ENCODE results near the gene BPIFA1.

BPIFA1 gene

DNA sequence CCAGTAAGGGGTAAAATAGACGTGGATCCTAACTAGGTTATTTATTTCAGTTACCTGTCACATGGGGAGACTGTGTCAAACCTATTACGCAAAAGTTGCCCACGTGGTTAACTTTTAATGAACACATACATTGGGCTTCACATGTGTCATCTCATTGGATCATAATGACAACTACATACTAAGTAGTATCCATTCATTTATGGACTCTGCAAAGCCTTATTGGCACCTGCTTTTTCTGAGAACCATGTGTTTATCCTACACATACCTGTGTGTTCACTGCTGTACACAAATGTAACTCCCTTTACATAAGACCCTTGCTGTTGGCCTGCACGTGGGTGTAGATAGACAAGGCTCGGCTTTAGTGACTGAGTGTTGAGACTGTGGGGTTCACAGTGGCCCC is 5.1 kb downstream of the BPIFA1 start:
- no peak for DNase-seq

DNA sequence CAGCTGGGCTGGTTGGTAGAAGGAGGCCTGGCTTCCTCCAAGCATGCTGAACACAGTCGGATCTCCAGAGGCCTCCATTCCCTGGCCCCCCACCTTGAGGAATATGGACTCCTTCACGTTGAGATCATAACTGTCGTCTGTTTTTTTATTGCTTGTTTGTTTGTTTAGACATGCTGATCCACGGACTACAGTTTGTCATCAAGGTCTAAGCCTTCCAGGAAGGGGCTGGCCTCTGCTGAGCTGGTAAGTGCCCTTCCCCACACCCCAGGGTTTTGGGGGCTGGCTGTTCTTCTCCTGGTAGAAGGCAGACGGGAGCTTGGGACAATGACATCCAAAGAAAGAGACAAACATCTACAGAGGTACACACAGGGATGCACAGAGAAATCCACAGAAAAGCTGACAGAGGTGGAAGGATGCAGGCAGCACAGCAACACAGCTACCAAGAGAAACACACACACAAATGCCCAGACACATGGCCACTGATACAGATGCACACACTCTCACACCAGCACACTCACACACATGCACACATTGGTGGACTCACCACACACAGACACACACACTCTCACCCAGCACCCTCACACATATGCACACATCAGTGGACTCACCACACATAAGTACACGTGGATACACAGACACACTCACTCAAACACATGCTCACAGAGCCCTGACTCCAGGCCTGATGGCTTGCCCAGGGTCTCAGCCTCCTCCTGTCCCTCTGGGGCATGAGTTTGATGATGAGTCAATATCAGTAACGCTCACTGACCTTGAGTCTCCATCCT is 6.7 kb downstream of the BPIFA1 start:
- no peak for DNase-seq

DNA sequence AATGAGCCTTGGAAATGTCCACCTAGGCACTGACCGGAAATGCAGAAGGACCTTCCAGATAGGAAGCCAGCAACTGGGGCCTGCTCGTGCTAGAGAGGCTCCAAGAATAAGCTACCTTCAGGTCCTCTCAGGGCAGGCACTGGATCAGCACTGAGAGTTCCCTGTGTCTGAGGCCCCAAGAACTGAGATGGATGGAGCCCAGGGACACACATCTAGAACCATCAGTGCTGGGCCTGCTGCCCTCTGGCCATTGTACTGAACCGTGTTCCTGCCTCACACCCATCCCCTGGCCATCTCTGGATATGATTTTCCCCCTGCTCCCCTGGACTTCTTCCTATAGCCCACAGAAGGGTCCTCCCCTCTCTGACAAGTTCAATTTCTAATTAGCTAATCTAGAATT is 10.3 kb downstream of the BPIFA1 start:
- DNase-seq: no peak

DNA sequence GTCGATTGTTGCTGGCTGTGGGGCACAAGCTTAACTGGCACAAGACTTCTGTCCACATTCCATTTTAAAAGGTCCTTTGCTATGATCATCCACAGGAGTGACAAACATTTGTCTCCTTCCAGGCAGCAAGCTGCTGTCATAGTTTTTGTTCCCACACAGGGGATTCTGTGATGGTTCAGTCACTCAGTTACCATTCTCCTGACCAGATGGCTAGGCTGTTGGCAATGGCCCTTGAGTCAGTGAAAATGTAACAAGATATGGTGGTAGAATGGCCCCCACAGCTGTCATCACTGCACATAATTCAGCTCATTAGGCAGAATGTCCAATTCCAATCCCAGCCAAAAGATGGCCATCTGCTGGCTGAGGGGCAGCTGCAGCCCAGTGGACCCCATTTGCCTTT is 13.7 kb downstream of the BPIFA1 start:
- no peak for DNase-seq

DNA sequence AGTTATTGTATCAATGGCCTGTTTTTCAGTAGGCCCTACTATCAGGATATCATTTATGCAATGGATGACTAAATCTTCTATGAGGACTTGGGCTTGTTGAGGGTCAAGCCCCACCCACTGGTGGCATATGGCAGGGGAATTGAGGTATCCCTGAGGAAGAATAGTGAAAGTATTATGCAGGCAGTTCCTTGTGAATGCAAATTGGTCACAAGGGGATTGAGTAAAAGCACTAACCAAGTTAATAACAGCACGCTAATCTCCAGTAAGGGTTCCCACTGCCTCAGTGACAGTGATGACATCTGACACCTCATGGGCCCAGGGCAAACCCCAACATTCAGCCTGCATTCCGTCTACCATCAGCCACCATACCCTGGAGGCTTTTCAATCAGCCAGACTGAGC is 14.9 kb downstream of the BPIFA1 start:
- DNase-seq: no peak

DNA sequence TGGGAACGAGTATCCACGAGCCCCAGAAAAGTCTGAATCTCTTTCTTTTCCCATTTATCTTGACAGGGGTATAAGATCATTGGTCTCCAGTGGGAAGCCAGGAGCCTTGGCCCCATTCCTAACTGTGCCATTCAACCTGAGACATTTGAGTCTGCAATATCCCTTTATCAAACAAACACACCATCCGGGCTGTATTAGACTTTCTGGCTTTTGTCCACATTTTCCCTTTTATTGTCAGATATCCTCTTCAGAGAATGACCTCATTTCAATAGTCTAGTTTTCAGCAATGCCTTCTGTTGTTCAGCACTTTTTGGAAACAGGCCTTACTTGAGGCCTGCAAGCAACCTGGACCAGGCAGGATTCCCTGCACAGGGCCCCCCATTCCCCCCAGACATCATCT is 15.7 kb downstream of the BPIFA1 start:
- DNase-seq: no peak

DNA sequence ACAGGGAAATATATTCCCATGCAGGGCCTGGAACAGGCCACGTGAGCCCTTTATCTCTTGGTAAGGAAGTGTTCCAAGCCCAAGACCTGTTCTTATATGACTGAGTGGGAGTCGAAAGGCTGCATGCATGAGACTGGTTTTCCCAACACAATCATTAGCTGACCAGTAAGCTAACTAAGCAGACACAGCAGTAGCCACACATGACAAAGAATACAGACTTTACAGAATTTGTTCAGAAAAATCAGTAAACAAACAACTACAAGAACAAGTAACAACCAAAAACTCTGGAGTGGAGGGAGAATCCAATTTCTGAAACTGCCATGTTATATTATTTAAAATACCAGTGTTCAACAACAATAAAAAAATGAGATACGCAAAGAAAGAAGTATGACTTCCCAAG is 16.7 kb downstream of the BPIFA1 start:
- DNase-seq: no peak

DNA sequence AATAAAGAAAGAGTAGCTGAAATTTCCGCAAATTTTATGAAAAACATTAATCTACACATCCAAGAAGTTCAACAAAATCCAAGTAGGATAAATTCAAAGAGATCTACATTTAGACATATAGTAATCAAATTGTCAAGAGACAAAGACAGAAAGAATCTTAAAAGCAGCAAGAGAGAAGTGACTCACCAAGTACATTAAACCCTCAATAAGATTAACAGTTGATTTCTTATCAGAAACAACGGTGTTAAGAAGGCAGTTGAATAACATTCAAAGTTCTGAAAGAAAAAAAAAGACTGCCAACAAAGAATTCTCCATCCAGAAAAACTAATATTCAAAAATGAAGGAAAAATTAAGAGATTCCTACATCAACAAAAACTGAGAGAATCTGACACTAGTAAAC is 19.2 kb downstream of the BPIFA1 start:
- DNase-seq: no peak

DNA sequence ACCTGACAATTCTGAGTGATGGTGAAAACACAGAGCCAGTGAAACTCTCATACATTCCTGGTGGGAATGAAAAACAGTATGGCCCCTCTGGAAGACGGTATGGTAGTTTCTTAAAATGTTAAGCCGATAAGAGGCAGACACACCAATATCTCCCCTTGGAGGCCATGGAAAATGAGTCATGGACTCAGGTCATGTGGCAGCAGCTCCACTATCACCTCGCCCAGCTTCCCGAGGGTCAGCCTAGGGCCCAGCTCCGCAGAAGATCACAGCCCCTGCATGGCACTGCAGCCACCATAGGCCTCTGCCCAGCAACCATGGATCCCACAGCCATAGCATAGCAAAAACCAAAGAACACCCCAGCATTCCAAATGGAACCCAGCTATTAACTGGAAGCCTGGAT is 21.4 kb downstream of the BPIFA1 start:
- DNase-seq: no peak

DNA sequence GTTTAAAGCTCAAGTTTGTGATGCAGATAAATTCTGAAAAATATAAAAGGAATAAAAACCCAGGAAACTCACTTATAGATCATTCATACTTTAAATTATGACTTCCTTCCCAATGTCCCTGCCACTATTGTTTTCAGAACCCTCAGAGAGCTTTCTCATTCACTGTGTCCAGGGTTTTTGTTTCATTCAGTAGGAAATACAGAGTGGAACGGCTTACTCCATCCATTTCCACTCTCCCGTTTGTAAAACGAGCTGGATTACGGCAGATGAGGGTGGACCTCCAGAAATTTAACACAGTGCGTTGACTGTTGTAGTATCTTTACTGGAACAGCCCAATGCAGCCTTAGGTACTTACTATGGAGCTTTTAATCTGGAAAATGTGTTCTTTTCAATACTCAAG is 23.6 kb downstream of the BPIFA1 start:
- DNase-seq: no peak

DNA sequence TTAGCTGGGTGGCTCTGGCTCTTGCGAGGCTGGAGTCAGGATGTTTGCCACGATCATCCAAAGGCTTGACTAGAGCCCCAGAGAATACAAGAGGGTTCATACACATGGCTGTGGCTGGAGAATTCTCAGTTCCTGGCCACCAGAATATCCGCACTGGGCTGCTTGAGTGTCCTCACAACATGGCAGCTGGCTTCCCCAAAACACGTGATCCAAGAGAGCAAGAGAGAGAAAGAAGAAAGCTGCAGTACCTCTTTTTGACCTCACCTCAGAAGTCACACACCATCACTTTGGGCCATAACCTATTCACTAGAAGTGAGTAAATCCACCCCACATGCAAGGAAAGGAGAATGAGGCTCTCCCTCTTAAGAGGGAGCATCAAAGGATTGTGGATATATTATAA is 25.7 kb downstream of the BPIFA1 start:
- DNase-seq: no peak

DNA sequence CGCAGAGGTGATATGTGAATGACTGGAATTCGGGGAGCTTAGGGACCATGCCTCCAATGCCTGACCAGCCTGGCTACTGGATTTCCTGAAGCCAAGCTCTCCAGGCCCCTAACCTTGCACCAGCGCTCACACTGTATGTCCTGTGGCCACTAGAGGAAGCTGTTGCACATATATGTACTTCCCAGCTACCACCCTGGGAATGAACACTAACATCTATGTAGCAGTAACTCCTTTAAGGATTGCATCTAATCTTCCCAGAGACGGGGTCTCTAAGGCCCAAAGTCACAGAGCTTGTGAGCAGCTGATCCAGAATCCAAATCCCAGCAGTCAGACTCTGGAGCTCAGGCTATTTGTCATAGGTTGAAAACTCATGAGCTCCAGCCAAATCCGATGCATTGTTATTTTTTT is 26.9 kb downstream of the BPIFA1 start:
- DNase-seq: no peak

DNA sequence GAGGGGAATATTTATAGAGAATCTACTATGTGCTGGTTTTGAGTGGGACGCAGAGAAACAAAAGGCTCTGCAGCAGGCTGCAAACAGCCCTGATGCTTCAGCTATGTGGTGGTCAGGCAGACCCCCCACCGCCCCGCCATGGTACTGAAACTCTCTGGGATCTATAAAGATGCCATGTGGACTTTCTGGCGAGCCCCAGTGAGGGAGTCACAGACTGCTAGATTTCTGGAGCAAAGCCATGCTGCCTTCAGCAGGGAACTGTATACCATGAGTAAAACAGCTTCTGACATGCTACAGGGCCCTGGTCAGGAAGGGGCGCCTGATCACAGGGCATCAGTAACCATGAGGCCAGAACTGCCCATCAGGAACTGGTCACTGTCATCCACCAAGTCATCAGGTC is 28.0 kb downstream of the BPIFA1 start:
- DNase-seq: no peak

DNA sequence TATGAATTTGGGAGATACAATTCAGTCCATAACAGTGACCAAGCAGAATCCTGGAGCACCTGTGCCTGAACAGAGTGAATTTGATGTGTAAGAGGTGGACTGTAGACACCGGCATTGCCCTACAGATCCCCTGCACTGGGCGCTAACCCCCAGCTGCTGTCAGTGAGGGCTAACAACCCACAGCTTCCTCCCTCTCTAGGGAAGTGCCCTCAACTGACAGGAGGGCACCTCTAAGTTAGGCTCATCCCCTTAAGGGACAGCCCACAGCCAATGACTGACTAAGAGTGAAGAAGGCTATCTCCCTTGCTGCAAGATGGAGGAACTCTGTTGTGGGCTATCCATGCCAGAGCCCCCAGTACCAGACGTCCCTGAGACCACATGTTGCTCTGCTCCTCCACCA is 31.9 kb downstream of the BPIFA1 start:
- no peak for DNase-seq

DNA sequence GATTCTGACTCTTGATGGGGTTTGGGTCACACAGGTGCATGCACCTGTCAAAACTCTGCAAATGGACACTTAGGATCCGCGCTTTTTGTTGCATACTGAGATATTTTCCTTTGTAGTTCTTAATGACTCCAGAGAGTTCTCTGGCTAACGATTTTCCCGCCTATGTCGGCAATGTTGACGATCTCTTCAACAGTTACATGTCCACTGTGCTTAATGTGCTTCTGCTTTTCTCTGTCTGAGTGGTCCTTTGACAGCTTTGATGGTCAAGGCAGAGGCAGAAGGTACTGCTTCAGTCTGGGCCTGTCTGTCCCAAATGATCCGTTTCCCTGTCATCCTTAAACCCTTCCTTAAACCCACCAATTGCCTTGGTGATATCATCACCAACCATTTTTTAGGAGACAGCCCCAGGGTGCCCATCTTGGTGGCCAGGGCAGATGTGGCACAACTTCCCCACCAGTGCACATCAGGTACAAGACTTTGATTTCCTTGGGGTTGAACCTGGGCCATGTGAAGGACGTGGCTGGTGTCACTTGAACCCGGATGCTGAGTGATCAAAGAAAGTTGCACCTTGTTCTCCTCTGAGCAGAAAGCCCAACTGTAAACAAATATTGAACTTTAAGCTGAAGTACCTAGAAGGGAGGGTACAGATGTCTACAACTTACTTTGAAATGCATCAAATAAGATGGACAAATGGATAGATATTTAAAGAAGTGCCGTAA is 36.5 kb downstream of the BPIFA1 start:
- no peak for DNase-seq

DNA sequence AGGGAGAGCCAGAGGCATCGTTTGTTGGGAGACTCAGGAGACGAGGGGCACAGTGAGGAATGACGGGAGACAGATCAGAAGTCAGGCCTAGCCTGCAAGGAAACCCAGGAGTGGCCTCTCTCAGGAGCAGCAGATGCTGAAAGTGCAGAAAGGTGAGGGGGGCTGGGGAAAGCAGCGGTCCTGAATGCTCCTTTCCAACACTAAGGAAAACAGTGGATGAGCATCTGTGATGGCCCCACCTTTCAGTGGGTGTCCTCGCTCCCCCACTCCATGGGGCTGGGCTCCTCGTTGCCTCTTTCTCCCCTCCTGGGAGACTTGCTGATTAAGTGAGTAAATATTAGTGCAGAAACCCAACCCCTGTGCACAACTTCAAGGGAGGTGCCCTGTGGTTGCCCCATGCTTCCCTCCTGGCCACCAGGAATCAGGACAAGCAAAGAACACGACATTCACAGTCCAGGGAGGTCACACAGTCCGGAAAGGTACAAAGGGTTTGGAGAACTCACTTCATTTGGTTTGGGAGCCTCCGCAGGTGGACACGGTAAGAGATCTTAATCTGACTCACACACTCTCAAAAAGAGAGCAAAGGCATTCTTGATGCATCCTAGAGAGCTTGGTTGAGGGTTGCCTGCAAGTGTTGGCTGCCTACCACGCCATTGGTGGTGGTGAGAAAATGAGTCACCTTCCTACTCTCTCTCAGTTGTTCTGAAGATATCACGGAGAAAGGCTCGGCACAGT is 37.5 kb downstream of the BPIFA1 start:
- no peak for DNase-seq

DNA sequence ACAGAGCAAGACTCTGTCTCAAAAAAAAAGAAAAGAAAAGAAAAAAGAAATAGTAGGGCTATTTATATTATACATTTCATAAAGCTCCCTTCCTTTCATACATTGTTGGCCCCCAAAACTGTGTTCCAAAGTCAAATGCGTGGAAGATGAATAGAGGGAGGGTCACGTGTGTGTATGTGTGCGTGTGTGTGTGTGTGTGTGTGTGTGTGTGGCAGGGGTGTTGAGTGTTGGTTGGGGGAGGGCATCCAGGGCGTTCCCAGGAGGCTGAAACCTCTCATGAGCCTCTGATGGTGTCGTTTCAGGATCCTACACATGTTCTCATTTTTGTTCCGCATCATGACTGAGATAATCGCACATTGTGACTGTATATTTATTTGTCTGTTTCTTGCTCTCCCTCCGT is 39.4 kb downstream of the BPIFA1 start:
- no peak for DNase-seq

DNA sequence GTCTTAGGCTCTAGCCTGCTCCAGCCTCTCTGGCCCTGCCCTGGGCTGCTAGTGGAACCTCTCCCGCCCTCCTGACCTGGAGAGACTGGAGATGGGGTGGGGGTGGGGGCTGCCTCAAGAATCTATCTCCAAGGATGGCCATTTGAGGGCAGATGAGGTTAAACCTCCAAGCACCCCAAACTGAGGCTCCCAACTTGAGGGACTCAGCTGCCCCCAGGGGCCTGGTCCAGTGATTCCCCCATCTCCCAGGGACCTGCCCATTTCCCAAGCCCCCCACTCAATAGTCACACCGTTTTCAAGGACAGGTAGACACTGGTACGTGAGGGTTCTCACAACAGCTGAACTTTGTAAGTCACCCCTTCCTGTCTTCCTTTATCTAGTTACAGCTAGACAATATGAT is 40.1 kb downstream of the BPIFA1 start:
- DNase-seq: no peak

DNA sequence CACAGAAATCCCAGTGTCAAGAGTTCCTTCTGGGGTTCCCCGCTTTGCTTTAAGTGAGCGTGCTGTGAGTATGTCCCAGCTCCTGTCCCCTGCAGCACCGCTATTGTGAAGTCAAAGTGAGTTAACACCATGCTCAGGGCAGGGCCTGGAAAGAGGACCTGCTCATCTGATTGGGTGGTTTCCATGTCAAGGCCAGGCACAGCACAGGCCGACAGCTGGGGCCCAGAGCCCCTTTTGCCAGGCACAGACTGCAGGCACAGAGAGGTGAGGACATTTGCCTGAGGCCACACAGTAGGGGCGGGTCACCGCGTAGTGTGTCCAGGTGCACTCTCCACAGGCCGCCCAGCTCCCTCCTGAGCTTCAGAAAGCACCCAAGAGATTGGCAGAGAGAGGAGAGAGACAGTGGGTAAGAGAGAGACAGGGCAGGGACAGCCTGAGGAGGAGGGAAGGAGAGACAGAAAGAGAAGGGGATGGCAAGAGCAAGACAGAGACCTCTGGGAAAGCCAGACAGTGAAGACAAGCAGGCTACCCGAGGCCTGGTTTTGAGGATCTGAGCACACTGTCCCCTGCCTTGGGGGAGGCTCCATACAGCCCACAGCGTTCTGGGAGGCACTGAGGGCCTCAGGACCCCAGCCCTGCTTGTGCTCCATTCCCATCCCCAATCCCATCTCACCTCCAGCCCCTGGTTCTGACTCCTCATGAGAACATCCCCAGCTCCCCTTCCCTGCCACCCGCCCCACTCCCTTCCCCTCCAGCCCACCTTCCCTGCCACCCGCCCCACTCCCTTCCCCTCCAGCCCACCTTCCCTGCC is 40.7 kb downstream of the BPIFA1 start:
- DNase-seq: no peak

DNA sequence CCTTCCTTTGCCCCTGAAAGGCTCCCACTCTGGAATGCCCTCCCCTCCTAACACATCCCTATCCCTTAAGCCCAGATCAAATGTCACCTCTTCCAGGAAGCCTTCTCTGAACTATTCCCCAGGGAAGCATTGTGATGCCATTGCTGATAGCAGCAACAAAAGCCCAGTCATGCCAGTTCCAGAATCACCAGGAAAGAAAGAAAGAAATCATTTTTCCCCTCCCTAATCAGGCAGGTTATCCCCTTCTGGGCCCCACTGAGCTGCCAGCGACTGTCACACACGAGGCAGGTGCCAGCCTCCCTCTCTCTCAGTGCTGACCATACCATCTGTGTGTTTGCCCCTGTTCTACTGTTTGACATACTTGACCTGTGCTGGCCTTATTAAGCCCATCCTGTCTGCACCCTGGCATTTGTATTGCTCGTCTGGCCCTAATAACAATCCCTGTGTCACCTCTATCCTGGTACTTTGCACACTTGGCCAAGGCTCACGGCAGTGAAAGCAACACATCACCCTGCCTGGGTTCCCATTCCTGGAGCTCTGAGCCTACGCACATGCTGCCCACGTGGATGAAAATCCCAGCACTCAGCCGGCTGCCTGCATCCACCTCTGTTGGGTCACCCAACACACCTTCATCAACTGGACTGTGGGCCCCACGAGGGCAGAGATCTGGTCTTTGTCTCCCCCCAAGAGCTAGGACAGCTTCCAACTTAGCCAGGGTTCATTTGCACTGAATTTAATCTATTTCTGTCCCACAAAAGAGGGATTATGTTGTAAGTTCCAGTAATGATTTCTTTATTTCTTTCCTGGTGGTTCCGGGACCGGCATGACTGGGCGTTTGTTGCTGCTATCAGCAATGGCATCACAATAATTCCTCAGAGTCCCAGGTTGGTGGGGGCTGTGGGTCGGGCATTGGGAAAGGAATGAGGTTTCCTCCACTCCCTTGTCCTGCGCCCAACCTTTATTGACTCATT is 42.0 kb downstream of the BPIFA1 start:
- no peak for DNase-seq

DNA sequence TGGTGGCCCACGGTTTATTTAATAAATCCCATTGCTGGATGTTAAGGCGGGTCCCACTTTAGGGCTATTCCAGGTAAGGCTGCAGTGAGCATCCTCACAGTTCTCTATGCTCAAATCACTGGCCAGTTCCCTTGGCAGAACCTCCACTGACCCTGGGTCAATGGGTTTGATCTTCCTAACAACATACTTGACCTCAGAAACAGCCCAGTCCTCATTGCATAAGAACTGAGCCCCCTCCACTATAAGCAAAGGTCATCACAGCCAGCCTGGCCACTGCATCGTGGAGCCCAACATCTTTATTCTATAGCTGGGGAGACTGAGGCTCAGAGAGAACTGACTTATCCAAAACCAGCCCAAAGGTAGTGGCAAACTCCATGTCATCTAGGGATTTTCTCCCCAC is 42.9 kb downstream of the BPIFA1 start:
- DNase-seq: no peak

All from stimulated activated CD4-positive, alpha-beta T cell treated with anti-CD3 and anti-CD28 coated beads, Interleukin-4, amount 100 ng/mL, for 4 hours (primary cell).